ENCODE results near the gene SLAMF8.

- TF ChIP-seq POLR2A (IDR thresholded peaks at IDR 0.05) = no peak
- TF ChIP-seq CTCF (IDR thresholded peaks at IDR 0.05) = no peak
Observed at GRCh38 chr1:159830722-159831121, 4.0 kb downstream of the SLAMF8 start.

Data from esophagus squamous epithelium (tissue), 4 donors.